ENCODE results near the gene MTAP.

Gene MTAP

DNA sequence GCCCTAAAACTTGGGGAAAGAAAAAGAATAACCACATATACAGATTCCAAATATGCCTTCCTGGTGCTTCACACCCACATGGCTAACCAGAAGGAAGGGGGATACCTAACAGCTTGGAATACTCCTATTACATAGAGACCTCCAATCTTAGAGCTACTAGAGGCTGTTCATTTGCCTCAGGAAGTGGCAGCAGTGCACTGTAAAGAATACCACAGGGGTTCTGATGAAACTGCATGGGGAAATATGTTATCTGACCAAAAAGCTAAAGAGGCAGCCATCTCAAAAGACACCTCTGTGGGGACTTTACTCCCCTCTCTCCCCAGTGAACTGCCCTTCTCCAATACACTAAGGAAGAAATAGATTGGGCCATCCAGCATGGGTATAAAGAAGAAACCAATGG, 125.3 kb downstream of the MTAP start:
- no peak overlapping the region for H3K4me3 Mint-ChIP-seq
- no peak for DNase-seq
- no peak overlapping the region for H3K27ac Mint-ChIP-seq
- H3K36me3 Mint-ChIP-seq (ENCODE audit: low read depth), result peaks cover 40% of the 10 kb centered on the region
- H3K27me3 Mint-ChIP-seq (ENCODE audit: low read depth, poor library complexity), result peaks cover 2% of the 10 kb centered on the region
- TF ChIP-seq CTCF (IDR thresholded peaks at IDR 0.05), result no peak
- no peaks in the 10 kb centered on the region for H3K9me3 Mint-ChIP-seq
- H3K4me1 Mint-ChIP-seq, result no peaks in the 10 kb centered on the region

DNA sequence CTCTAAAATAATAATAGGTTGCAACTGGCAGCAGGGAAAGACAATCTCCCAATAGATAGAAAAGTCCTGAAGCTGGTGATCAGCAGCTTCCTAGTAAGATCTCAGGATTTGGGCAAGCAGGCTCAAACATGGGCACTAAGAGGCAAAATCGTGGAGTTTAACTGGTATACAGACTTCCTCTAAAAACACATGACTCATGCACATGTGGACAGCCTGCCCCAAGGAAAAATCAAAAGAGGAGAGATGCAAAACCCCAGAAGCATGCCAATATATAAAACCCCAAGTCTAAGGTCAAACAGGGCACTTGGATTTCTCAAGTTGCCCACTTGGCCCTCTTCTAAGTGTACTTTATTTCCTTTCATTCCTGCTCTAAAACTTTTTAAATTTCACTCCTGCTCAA, 129.0 kb downstream of the MTAP start:
- Mint-ChIP-seq H3K4me3 (no peak overlapping the region), H3K4me1 (no peaks in the 10 kb centered on the region), H3K36me3 (ENCODE audit: low read depth) (peaks cover 53% of the 10 kb centered on the region), H3K27me3 (ENCODE audit: low read depth, poor library complexity) (no peaks in the 10 kb centered on the region), H3K9me3 (no peaks in the 10 kb centered on the region), H3K27ac (no peak overlapping the region)
- no peak for TF ChIP-seq CTCF (IDR thresholded peaks at IDR 0.05)
- no peak for DNase-seq

DNA sequence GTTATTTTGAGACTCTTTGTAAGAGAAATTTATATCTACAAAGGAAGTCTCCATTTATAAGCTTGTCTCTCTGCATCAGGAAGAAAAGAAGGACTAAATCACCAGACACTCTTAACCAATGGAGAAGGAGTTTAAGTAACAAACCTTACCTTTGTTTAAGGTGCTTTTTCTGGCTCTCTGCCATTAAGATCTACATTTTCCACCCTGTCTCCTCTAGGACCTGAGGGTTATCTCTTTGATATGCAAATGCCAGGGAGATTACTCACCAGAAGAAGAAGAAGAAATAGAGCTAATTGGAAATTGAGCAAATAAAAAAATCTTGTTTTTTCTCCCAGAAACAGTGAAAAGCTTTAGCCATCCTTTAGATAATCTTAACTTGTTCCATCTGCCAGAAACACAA, 130.8 kb downstream of the MTAP start:
- no peak for DNase-seq
- no peaks in the 10 kb centered on the region for H3K4me1 Mint-ChIP-seq
- H3K27me3 Mint-ChIP-seq (ENCODE audit: low read depth, poor library complexity), result no peaks in the 10 kb centered on the region
- H3K36me3 Mint-ChIP-seq (ENCODE audit: low read depth), result peaks cover 53% of the 10 kb centered on the region
- no peak overlapping the region for H3K27ac Mint-ChIP-seq
- H3K4me3 Mint-ChIP-seq, result no peak overlapping the region
- H3K9me3 Mint-ChIP-seq, result no peaks in the 10 kb centered on the region
- TF ChIP-seq CTCF (IDR thresholded peaks at IDR 0.05), result no peak

DNA sequence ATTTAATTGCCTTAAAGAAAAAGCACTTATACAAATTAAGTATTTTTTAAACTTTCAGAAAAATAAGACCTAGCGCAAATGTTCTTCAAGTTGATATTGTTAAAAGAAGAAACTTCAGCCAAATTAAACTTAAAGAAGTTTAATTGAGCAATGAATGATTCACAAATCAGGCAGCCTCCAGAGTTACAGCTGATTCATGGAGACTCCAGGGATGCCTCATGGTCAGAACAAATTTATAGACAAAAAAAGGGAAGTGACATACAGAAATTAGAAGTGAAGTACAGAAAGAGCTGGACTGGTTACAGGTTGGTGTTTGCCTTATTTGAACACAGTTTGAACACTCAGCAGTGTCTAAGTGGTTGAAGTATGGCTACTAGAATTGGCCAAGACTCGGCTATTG, 131.4 kb downstream of the MTAP start:
- Mint-ChIP-seq H3K4me3 (no peak overlapping the region), H3K4me1 (no peaks in the 10 kb centered on the region), H3K36me3 (ENCODE audit: low read depth) (peaks cover 53% of the 10 kb centered on the region), H3K27ac (peak overlapping the region; percentile 19), H3K27me3 (ENCODE audit: low read depth, poor library complexity) (no peaks in the 10 kb centered on the region), H3K9me3 (no peaks in the 10 kb centered on the region)
- no peak for TF ChIP-seq CTCF (IDR thresholded peaks at IDR 0.05)
- DNase-seq, result no peak

- no peak overlapping the region for H3K27ac Mint-ChIP-seq
- no peaks in the 10 kb centered on the region for H3K27me3 Mint-ChIP-seq (ENCODE audit: low read depth, poor library complexity)
- no peaks in the 10 kb centered on the region for H3K9me3 Mint-ChIP-seq
Observed at GRCh38 chr9:21935631-21936030, 133.2 kb downstream of the MTAP start.

More at GRCh38 chr9:21935631-21936030, 133.2 kb downstream of the MTAP start:
- Mint-ChIP-seq H3K4me1 (no peaks in the 10 kb centered on the region), H3K4me3 (no peak overlapping the region), H3K36me3 (ENCODE audit: low read depth) (peaks cover 44% of the 10 kb centered on the region)
- TF ChIP-seq CTCF (IDR thresholded peaks at IDR 0.05), result no peak
- no peak for DNase-seq

All from nephron progenitor cell (in vitro differentiated cells).